Measurements from ENCODE around the gene RIMS4.
A peak's percentile ranks its signal among the peaks of the same experiment; 100 is the strongest.

The RIMS4 gene

DNA sequence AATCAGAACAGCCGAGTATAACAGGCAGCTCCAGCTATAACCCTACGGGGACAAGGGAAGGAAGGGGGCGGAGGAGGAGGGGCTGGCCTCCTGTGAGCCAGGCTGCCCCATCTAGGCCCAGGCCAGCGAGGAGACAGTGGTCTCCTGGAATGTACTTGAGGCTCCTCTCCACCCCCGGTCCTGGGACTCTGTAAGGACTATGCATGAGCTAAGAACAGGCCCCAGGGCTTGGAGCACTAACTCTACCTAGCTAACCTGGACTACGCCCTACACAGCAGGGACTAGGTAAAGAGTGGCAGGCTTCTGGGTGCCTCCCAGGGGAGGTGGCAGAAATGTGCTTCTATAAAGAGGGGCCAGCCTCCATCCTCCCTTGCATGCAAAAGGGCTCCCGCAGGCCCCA, 55.8 kb downstream of the RIMS4 start:
- no peak for TF ChIP-seq CTCF (IDR thresholded peaks at IDR 0.05; ENCODE audit: control insufficient read depth, extremely low read depth, insufficient read depth)
- no peak overlapping the region for H3K4me3 ChIP-seq (ENCODE audit: low read depth, low read length)
- DNase-seq (ENCODE audit: low read depth): no peak

GRCh38 chr20:44752099-44752931, 58.0 kb downstream of the RIMS4 start:
- DNase-seq (ENCODE audit: low read depth): no peak
- no peak overlapping the region for H3K4me3 ChIP-seq (ENCODE audit: low read depth, low read length)
- TF ChIP-seq CTCF (IDR thresholded peaks at IDR 0.05; ENCODE audit: control insufficient read depth, extremely low read depth, insufficient read depth): no peak

DNA sequence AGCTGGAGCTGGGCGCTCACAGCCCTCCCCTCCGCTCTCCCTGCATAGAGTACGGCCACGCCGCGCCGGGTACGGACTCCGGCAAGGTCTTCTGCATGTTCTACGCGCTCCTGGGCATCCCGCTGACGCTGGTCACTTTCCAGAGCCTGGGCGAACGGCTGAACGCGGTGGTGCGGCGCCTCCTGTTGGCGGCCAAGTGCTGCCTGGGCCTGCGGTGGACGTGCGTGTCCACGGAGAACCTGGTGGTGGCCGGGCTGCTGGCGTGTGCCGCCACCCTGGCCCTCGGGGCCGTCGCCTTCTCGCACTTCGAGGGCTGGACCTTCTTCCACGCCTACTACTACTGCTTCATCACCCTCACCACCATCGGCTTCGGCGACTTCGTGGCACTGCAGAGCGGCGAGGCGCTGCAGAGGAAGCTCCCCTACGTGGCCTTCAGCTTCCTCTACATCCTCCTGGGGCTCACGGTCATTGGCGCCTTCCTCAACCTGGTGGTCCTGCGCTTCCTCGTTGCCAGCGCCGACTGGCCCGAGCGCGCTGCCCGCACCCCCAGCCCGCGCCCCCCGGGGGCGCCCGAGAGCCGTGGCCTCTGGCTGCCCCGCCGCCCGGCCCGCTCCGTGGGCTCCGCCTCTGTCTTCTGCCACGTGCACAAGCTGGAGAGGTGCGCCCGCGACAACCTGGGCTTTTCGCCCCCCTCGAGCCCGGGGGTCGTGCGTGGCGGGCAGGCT, 60.1 kb downstream of the RIMS4 start:
- peak; percentile 6; the same call in 1 of the 2 replicates for TF ChIP-seq CTCF (IDR thresholded peaks at IDR 0.05; ENCODE audit: control insufficient read depth, extremely low read depth, insufficient read depth)
- H3K4me3 ChIP-seq (ENCODE audit: low read depth, low read length): no peak overlapping the region
- no peak for DNase-seq (ENCODE audit: low read depth)

GRCh38 chr20:44748005-44748370, 62.4 kb downstream of the RIMS4 start:
- no peak for DNase-seq (ENCODE audit: low read depth)
- TF ChIP-seq CTCF (IDR thresholded peaks at IDR 0.05; ENCODE audit: control insufficient read depth, extremely low read depth, insufficient read depth): no peak
- H3K4me3 ChIP-seq (ENCODE audit: low read depth, low read length): no peak overlapping the region

- TF ChIP-seq CTCF (IDR thresholded peaks at IDR 0.05; ENCODE audit: control insufficient read depth, extremely low read depth, insufficient read depth): peak; percentile 83
- DNase-seq (ENCODE audit: low read depth): peak; percentile 78
- H3K4me3 ChIP-seq (ENCODE audit: low read depth, low read length): no peak overlapping the region
These were observed 63.0 kb downstream of the RIMS4 start for GRCh38 chr20:44747166-44748004.

- no peak for DNase-seq (ENCODE audit: low read depth)
- TF ChIP-seq CTCF (IDR thresholded peaks at IDR 0.05; ENCODE audit: control insufficient read depth, extremely low read depth, insufficient read depth): no peak
These were observed 63.8 kb downstream of the RIMS4 start for GRCh38 chr20:44746367-44747165.

More at GRCh38 chr20:44746367-44747165, 63.8 kb downstream of the RIMS4 start:
- no peak overlapping the region for H3K4me3 ChIP-seq (ENCODE audit: low read depth, low read length)
